Measurements from ENCODE around the gene EFNA1. TPM values are rescaled to one million over a fixed set of nuclear protein-coding genes. Genes with fewer than 3 reads are reported as not detected.
"Not testable (repeated sequence)": the region's sequence is repeated elsewhere in the genome, so short reads cannot be mapped to it uniquely, and the experiment has no call there.

Gene EFNA1
- total RNA-seq, 1 experiment from 2014 or later = not detected

- not testable (repeated sequence) for H2AFZ ChIP-seq (ENCODE audit: low read length); H3K4me3 ChIP-seq (ENCODE audit: low read length); H3K4me2 ChIP-seq (ENCODE audit: low read depth, low read length, poor library complexity, severe bottlenecking); H3K27me3 ChIP-seq (ENCODE audit: low read length); H3K36me3 ChIP-seq (ENCODE audit: insufficient read depth, low read length); H3K9me3 ChIP-seq (ENCODE audit: low read length); H3K9me2 ChIP-seq (replicated peaks; ENCODE audit: insufficient read depth, low read length); DNase-seq; H3K9ac ChIP-seq (ENCODE audit: low read length); H3K79me2 ChIP-seq (ENCODE audit: low read length); H3K27ac ChIP-seq (ENCODE audit: low read length); H4K20me1 ChIP-seq (ENCODE audit: insufficient read depth, low read depth, low read length)
- peaks cover 15% of the 10 kb centered on the region for H3K4me1 ChIP-seq (ENCODE audit: low read length)
These were observed 36.1 kb downstream of the EFNA1 start for GRCh38 chr1:155163785-155164184.

GRCh38 chr1:155164625-155165024 lies 36.9 kb downstream of the EFNA1 start:
- H4K20me1 ChIP-seq (ENCODE audit: insufficient read depth, low read depth, low read length); H3K4me3 ChIP-seq (ENCODE audit: low read length); H3K79me2 ChIP-seq (ENCODE audit: low read length); H3K36me3 ChIP-seq (ENCODE audit: insufficient read depth, low read length); H3K27me3 ChIP-seq (ENCODE audit: low read length); H3K27ac ChIP-seq (ENCODE audit: low read length); H3K9me3 ChIP-seq (ENCODE audit: low read length); H3K9me2 ChIP-seq (replicated peaks; ENCODE audit: insufficient read depth, low read length); DNase-seq; H3K9ac ChIP-seq (ENCODE audit: low read length); H3K4me2 ChIP-seq (ENCODE audit: low read depth, low read length, poor library complexity, severe bottlenecking); H2AFZ ChIP-seq (ENCODE audit: low read length): not testable (repeated sequence)
- H3K4me1 ChIP-seq (ENCODE audit: low read length) = peaks cover 15% of the 10 kb centered on the region

DNA sequence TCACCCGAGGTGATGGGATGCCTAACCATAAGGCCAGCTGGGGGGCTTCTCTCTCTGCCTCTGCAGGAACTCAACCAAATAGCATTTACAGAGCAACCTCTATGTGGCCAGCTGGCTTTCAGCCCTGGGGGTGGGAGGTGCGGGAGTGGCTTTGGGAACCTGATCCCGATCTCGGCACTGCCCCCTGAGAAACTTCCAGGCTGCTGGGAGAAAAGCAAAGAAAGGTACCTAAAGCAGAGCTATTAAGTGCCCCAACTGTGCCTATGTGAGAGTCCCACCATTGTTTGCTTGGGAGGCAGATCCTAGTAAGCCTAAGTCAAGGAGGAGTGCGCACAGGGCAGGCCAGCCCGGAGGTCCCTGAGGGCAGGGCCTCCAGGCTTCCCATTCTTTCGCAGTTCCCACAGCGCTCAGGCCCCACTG lies 38.4 kb downstream of the EFNA1 start:
- Histone ChIP-seq H3K9me2 (replicated peaks; ENCODE audit: insufficient read depth, low read length) (no peaks in the 10 kb centered on the region), H3K9ac (ENCODE audit: low read length) (no peak overlapping the region), H3K36me3 (ENCODE audit: insufficient read depth, low read length) (peaks cover 9% of the 10 kb centered on the region; the same call in 1 of the 2 replicates), H2AFZ (ENCODE audit: low read length) (no peak overlapping the region), H3K4me3 (ENCODE audit: low read length) (no peak overlapping the region), H4K20me1 (ENCODE audit: insufficient read depth, low read depth, low read length) (no peaks in the 10 kb centered on the region), H3K4me2 (ENCODE audit: low read depth, low read length, poor library complexity, severe bottlenecking) (no peak overlapping the region), H3K79me2 (ENCODE audit: low read length) (no peaks in the 10 kb centered on the region), H3K27ac (ENCODE audit: low read length) (no peak overlapping the region), H3K4me1 (ENCODE audit: low read length) (peaks cover 11% of the 10 kb centered on the region), H3K9me3 (ENCODE audit: low read length) (no peaks in the 10 kb centered on the region), H3K27me3 (ENCODE audit: low read length) (no peaks in the 10 kb centered on the region)
- DNase-seq = no peak

- Histone ChIP-seq H3K9me3 (ENCODE audit: low read length) (no peaks in the 10 kb centered on the region), H3K79me2 (ENCODE audit: low read length) (peaks cover 4% of the 10 kb centered on the region; the same call in 1 of the 2 replicates), H3K27me3 (ENCODE audit: low read length) (no peaks in the 10 kb centered on the region), H2AFZ (ENCODE audit: low read length) (peak overlapping the region; percentile 63; the same call in 1 of the 2 replicates), H3K4me1 (ENCODE audit: low read length) (peaks cover 14% of the 10 kb centered on the region), H3K4me2 (ENCODE audit: low read depth, low read length, poor library complexity, severe bottlenecking) (peak overlapping the region; percentile 73), H3K9me2 (replicated peaks; ENCODE audit: insufficient read depth, low read length) (no peaks in the 10 kb centered on the region), H3K4me3 (ENCODE audit: low read length) (peak overlapping the region; percentile 60; the same call in 1 of the 2 replicates), H4K20me1 (ENCODE audit: insufficient read depth, low read depth, low read length) (no peaks in the 10 kb centered on the region), H3K27ac (ENCODE audit: low read length) (no peak overlapping the region), H3K36me3 (ENCODE audit: insufficient read depth, low read length) (peaks cover 9% of the 10 kb centered on the region; the same call in 1 of the 2 replicates), H3K9ac (ENCODE audit: low read length) (peak overlapping the region; percentile 64)
- peak; percentile 44 for DNase-seq
These were observed 38.9 kb downstream of the EFNA1 start for GRCh38 chr1:155166471-155167165.

DNA sequence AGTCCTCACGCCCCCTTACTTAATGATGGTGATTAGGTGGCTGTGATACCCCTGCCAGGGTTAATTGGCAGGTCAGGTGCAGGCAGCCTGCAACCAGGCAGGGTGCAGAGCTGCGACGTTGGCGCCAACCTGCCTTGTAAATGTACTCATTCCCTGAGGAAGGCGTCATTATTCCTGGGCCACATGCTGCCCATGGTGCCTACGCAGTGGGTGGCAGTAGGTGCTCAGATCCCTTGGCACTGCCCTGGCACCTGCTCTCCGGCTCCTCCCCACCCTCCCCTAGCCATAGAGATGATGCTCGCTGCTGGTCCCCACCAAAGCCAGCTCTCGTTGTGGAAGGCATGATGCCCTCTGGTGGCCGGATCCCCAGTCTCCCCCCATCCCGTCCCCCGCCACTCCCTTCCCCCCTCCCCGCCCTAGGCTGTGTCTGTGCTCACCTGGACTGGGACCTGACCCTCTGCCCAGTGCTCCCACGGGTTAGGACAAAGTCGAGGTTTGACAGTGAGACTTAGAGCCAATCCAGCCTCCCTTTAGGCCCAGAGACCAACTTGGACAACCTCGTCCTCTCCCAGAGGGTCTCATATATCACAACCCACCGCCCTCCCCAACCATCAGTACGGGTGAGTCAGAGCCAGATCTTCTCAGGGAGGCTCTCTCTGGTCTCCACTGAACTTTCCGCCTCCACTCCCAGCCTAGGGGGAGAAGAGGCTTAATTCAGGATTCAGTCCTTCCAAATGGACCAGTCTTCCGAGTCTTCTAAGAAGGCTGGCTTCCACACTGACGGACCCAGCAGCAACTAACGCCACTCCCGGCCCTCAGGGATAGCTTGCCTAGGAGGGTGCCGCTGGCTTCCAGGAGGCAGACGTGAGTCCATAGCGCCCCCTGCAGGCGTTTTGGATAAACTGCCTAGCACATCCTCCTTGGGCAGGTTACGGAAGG lies 39.8 kb downstream of the EFNA1 start:
- peaks cover 9% of the 10 kb centered on the region; the same call in 1 of the 2 replicates for H3K36me3 ChIP-seq (ENCODE audit: insufficient read depth, low read length)
- no peaks in the 10 kb centered on the region for H3K9me3 ChIP-seq (ENCODE audit: low read length)
- peak overlapping the region; percentile 63 for H3K4me3 ChIP-seq (ENCODE audit: low read length)
- peak; percentile 96 for DNase-seq
- peak overlapping the region; percentile 73 for H3K4me2 ChIP-seq (ENCODE audit: low read depth, low read length, poor library complexity, severe bottlenecking)
- no peaks in the 10 kb centered on the region for H3K27me3 ChIP-seq (ENCODE audit: low read length)
- H4K20me1 ChIP-seq (ENCODE audit: insufficient read depth, low read depth, low read length) = no peaks in the 10 kb centered on the region
- H3K9me2 ChIP-seq (replicated peaks; ENCODE audit: insufficient read depth, low read length) = no peaks in the 10 kb centered on the region
- peaks cover 22% of the 10 kb centered on the region for H3K4me1 ChIP-seq (ENCODE audit: low read length)
- peak overlapping the region; percentile 64 for H3K9ac ChIP-seq (ENCODE audit: low read length)
- peak overlapping the region; percentile 77; the same call in 1 of the 2 replicates for H2AFZ ChIP-seq (ENCODE audit: low read length)
- H3K27ac ChIP-seq (ENCODE audit: low read length) = no peak overlapping the region
- H3K79me2 ChIP-seq (ENCODE audit: low read length) = peaks cover 12% of the 10 kb centered on the region

DNA sequence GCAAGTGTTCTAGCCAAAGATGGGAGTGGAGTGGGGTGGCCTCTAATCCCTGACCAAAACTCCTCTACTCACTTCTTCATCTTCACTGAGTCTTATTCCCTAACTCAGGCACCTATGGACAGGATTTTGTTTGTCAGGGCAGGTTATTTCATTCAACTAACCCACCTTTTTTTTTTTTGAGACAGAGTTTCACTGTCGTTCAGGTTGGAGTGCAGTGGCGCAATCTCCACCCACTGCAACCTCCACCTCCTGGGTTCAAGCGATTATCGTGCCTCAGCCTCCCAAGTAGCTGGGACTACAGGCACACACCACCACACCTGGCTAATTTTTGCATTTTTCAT lies 40.4 kb downstream of the EFNA1 start:
- not testable (repeated sequence) for H3K27ac ChIP-seq (ENCODE audit: low read length); H3K4me3 ChIP-seq (ENCODE audit: low read length); H3K36me3 ChIP-seq (ENCODE audit: insufficient read depth, low read length); H2AFZ ChIP-seq (ENCODE audit: low read length); H3K27me3 ChIP-seq (ENCODE audit: low read length); DNase-seq; H3K9me2 ChIP-seq (replicated peaks; ENCODE audit: insufficient read depth, low read length); H3K9me3 ChIP-seq (ENCODE audit: low read length); H3K9ac ChIP-seq (ENCODE audit: low read length); H4K20me1 ChIP-seq (ENCODE audit: insufficient read depth, low read depth, low read length)
- Histone ChIP-seq H3K79me2 (ENCODE audit: low read length) (peaks cover 18% of the 10 kb centered on the region), H3K4me2 (ENCODE audit: low read depth, low read length, poor library complexity, severe bottlenecking) (peak overlapping the region; percentile 73), H3K4me1 (ENCODE audit: low read length) (peaks cover 22% of the 10 kb centered on the region)

DNA sequence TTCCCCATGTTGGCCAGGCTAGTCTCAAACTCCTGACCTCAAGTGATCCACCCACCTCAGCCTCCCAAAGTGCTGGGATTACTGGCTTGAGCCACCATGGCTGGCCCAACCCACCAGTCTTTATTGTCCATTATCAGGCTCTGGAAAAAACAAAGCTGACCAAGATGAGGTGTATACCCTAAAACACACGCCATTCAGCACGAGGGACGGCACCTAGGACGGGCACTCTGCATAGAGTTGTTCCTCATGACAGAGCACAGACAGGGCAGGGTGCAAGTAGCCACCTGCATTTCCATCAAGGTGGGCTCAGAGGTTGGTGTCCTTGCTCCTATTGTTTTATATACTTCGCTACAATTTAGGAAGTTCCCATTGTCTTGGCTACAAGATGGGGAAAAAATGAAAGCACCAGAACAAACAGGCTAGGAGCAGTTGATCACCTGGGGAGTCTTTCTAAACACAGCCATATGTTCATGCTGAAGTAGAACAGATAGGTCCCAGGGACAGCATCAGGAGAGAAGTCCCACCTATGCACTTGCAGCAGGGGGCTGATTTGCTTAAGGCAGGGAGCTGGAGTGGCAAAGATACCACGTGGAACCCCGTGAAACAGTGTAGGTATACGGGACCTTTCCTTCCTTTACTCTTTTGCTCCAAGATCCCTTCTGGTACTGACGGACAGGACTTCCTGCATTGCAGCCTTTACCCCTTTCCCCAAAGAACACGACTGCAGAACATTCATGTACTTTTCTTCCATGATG lies 41.0 kb downstream of the EFNA1 start:
- Histone ChIP-seq H3K9me2 (replicated peaks; ENCODE audit: insufficient read depth, low read length) (no peaks in the 10 kb centered on the region), H3K27me3 (ENCODE audit: low read length) (no peaks in the 10 kb centered on the region), H3K4me1 (ENCODE audit: low read length) (peaks cover 27% of the 10 kb centered on the region), H2AFZ (ENCODE audit: low read length) (no peak overlapping the region), H3K9ac (ENCODE audit: low read length) (no peak overlapping the region), H3K9me3 (ENCODE audit: low read length) (no peaks in the 10 kb centered on the region), H3K27ac (ENCODE audit: low read length) (no peak overlapping the region), H4K20me1 (ENCODE audit: insufficient read depth, low read depth, low read length) (no peaks in the 10 kb centered on the region), H3K36me3 (ENCODE audit: insufficient read depth, low read length) (peaks cover 9% of the 10 kb centered on the region; the same call in 1 of the 2 replicates), H3K4me2 (ENCODE audit: low read depth, low read length, poor library complexity, severe bottlenecking) (no peak overlapping the region), H3K79me2 (ENCODE audit: low read length) (peaks cover 18% of the 10 kb centered on the region), H3K4me3 (ENCODE audit: low read length) (no peak overlapping the region)
- peak; percentile 40 for DNase-seq
